Measurements from ENCODE around the gene PHRF1. TPM values are rescaled to one million over a fixed set of nuclear protein-coding genes. Genes with fewer than 3 reads are reported as not detected.

PHRF1 gene
- polyA plus RNA-seq, 1 donor from 2014 or later, result 8.5 TPM

- no peaks in the 10 kb centered on the region for H3F3A ChIP-seq (ENCODE audit: insufficient read depth, low read length, poor library complexity, severe bottlenecking)
- H2AFZ ChIP-seq (ENCODE audit: low read depth, low read length), result no peak overlapping the region
- no peaks in the 10 kb centered on the region for H3K27me3 ChIP-seq (ENCODE audit: insufficient read depth, low read depth, low read length)
- no peak for TF ChIP-seq SMC3 (conservative IDR thresholded peaks at IDR 0.05; ENCODE audit: poor library complexity)
- no peak for TF ChIP-seq EZH2 (IDR thresholded peaks at IDR 0.05; ENCODE audit: borderline replicate concordance, insufficient read depth, low read length, poor library complexity, severe bottlenecking)
- TF ChIP-seq TAF1 (IDR thresholded peaks at IDR 0.05; ENCODE audit: low read depth), result no peak
- TF ChIP-seq MXI1 (conservative IDR thresholded peaks at IDR 0.05; ENCODE audit: poor library complexity, severe bottlenecking), result no peak
- no peak for TF ChIP-seq REST (IDR thresholded peaks at IDR 0.05; ENCODE audit: borderline replicate concordance)
- TF ChIP-seq CTCF (IDR thresholded peaks at IDR 0.05; ENCODE audit: poor library complexity, severe bottlenecking), result no peak
- no peak for TF ChIP-seq EP300 (conservative IDR thresholded peaks at IDR 0.05; ENCODE audit: poor library complexity, severe bottlenecking)
- no peak for TF ChIP-seq RAD21 (conservative IDR thresholded peaks at IDR 0.05)
- TF ChIP-seq POLR2AphosphoS5 (IDR thresholded peaks at IDR 0.05), result no peak
- no peak overlapping the region for H3K9ac ChIP-seq (ENCODE audit: low read length)
- H3K4me3 ChIP-seq (ENCODE audit: low read length), result no peak overlapping the region
- no peaks in the 10 kb centered on the region for H3K9me3 ChIP-seq (ENCODE audit: low read length)
- no peak overlapping the region for H3K4me2 ChIP-seq (ENCODE audit: low read length)
- no peaks in the 10 kb centered on the region for H3K79me2 ChIP-seq (replicated peaks; ENCODE audit: insufficient read depth, low read length)
- no peaks in the 10 kb centered on the region for H3K36me3 ChIP-seq (ENCODE audit: insufficient read depth, low read length)
- H4K20me1 ChIP-seq (ENCODE audit: insufficient read depth), result no peaks in the 10 kb centered on the region
- H3K27ac ChIP-seq (ENCODE audit: low read length), result no peak overlapping the region
- no peaks in the 10 kb centered on the region for H3K9me2 ChIP-seq (ENCODE audit: insufficient read depth, low read length)
Observed at GRCh38 chr11:565921-566509, 10.3 kb upstream of the PHRF1 start.

GRCh38 chr11:567011-567628, 9.2 kb upstream of the PHRF1 start:
- no peaks in the 10 kb centered on the region for H3K36me3 ChIP-seq (ENCODE audit: insufficient read depth, low read length)
- TF ChIP-seq EZH2 (IDR thresholded peaks at IDR 0.05; ENCODE audit: borderline replicate concordance, insufficient read depth, low read length, poor library complexity, severe bottlenecking), result no peak
- no peak for TF ChIP-seq TAF1 (IDR thresholded peaks at IDR 0.05; ENCODE audit: low read depth)

More at GRCh38 chr11:567011-567628, 9.2 kb upstream of the PHRF1 start:
- Histone ChIP-seq H3K9me2 (ENCODE audit: insufficient read depth, low read length) (no peaks in the 10 kb centered on the region), H3F3A (ENCODE audit: insufficient read depth, low read length, poor library complexity, severe bottlenecking) (no peaks in the 10 kb centered on the region), H3K27me3 (ENCODE audit: insufficient read depth, low read depth, low read length) (no peaks in the 10 kb centered on the region), H3K27ac (ENCODE audit: low read length) (no peak overlapping the region), H3K9ac (ENCODE audit: low read length) (no peak overlapping the region), H3K9me3 (ENCODE audit: low read length) (no peaks in the 10 kb centered on the region), H3K4me3 (ENCODE audit: low read length) (no peak overlapping the region), H2AFZ (ENCODE audit: low read depth, low read length) (no peak overlapping the region), H3K79me2 (replicated peaks; ENCODE audit: insufficient read depth, low read length) (no peaks in the 10 kb centered on the region), H3K4me2 (ENCODE audit: low read length) (no peak overlapping the region), H4K20me1 (ENCODE audit: insufficient read depth) (no peaks in the 10 kb centered on the region)
